ENCODE measurements around the gene TAS2R7.

Gene TAS2R7

GRCh38 chr12:10802587-10802986 is at the start of gene TAS2R7:
Gene TAS2R7, minus strand, starts transcription at chr12:10802627. Its CDS starts 57 bp downstream, at chr12:10802570.
- no peak within 1 kb of the TSS for H3K4me3 ChIP-seq (ENCODE audit: low read depth, low read length)

GRCh38 chr12:10851243-10851858 is 48.9 kb upstream of the TAS2R7 start:
- no peak overlapping the region for H3K4me3 ChIP-seq (ENCODE audit: low read depth, low read length)
- TF ChIP-seq CTCF (IDR thresholded peaks at IDR 0.05; ENCODE audit: low read depth, low read length): no peak

More at GRCh38 chr12:10802587-10802986, at the start of gene TAS2R7:
- TF ChIP-seq CTCF (IDR thresholded peaks at IDR 0.05; ENCODE audit: low read depth, low read length): no peak

- no peak within 1 kb of the TSS for H3K4me3 ChIP-seq (ENCODE audit: low read depth, low read length)
- no peak for TF ChIP-seq CTCF (IDR thresholded peaks at IDR 0.05; ENCODE audit: low read depth, low read length)
Measured at GRCh38 chr12:10849425-10849878, 47.0 kb upstream of the TAS2R7 start, which contains the start of gene PRR4. Gene PRR4, minus strand, starts transcription at chr12:10849475. Its CDS starts 38 bp downstream, at chr12:10849437.

GRCh38 chr12:10847744-10848143 is 45.3 kb upstream of the TAS2R7 start:
- no peak for TF ChIP-seq CTCF (IDR thresholded peaks at IDR 0.05; ENCODE audit: low read depth, low read length)

GRCh38 chr12:10842862-10843261 is 40.4 kb upstream of the TAS2R7 start:
- no peak for TF ChIP-seq CTCF (IDR thresholded peaks at IDR 0.05; ENCODE audit: low read depth, low read length)

More at GRCh38 chr12:10847744-10848143, 45.3 kb upstream of the TAS2R7 start:
- no peak overlapping the region for H3K4me3 ChIP-seq (ENCODE audit: low read depth, low read length)

GRCh38 chr12:10838461-10838860 is 36.0 kb upstream of the TAS2R7 start:
- no peak for TF ChIP-seq CTCF (IDR thresholded peaks at IDR 0.05; ENCODE audit: low read depth, low read length)
- no peak overlapping the region for H3K4me3 ChIP-seq (ENCODE audit: low read depth, low read length)

More at GRCh38 chr12:10842862-10843261, 40.4 kb upstream of the TAS2R7 start:
- H3K4me3 ChIP-seq (ENCODE audit: low read depth, low read length): no peak overlapping the region

GRCh38 chr12:10829994-10830393 is 27.6 kb upstream of the TAS2R7 start:
- no peak for TF ChIP-seq CTCF (IDR thresholded peaks at IDR 0.05; ENCODE audit: low read depth, low read length)

More at GRCh38 chr12:10829994-10830393, 27.6 kb upstream of the TAS2R7 start:
- no peak overlapping the region for H3K4me3 ChIP-seq (ENCODE audit: low read depth, low read length)

Data from WI38 (cell line).